DOHH2 (cell line): ENCODE measurements around the gene MMP13.

ENCODE experiments used
- H3F3A ChIP-seq: fragments of 200-600 bp; sonication (generic), shearing (Covaris generic); 2 replicates; pipeline ENCODE4 v1.6.0; 2016; ENCODE audit warnings: antibody characterized with exemption, mild to moderate bottlenecking; ENCODE audit not compliant: control insufficient read depth, insufficient read depth
- H3K27ac ChIP-seq: fragments of 200-600 bp; sonication (generic); 2 replicates; pipeline ENCODE4 v1.5.1; 2014; ENCODE audit warnings: low read depth, mild to moderate bottlenecking, low read length, moderate library complexity
- H3K27me3 ChIP-seq: fragments of 200-600 bp; sonication (generic); 2 replicates; pipeline ENCODE4 v1.6.1; 2014; ENCODE audit warnings: mild to moderate bottlenecking, low read length, mixed read lengths; ENCODE audit not compliant: control insufficient read depth
- H3K36me3 ChIP-seq: fragments of 200-600 bp; sonication (generic); 2 replicates; pipeline ENCODE4 v1.6.1; 2014; ENCODE audit warnings: mild to moderate bottlenecking, low read length, moderate library complexity, mixed read lengths; ENCODE audit not compliant: control insufficient read depth
- H3K4me1 ChIP-seq: fragments of 200-600 bp; sonication (generic); 2 replicates; pipeline ENCODE4 v1.6.1; 2014; ENCODE audit warnings: mild to moderate bottlenecking, low read length, mixed read lengths; ENCODE audit not compliant: control insufficient read depth
- H3K4me2 ChIP-seq: fragments of 200-600 bp; sonication (generic); 2 replicates; pipeline ENCODE4 v1.6.0; 2014; ENCODE audit warnings: mild to moderate bottlenecking, low read length, moderate library complexity
- H3K4me3 ChIP-seq: fragments of 200-600 bp; sonication (generic); 2 replicates; pipeline ENCODE4 v1.5.1; 2014; ENCODE audit warnings: mild to moderate bottlenecking, low read length, mixed read lengths
- H3K79me2 ChIP-seq: fragments of 200-600 bp; sonication (generic); 2 replicates; pipeline ENCODE4 v1.6.1; 2014; ENCODE audit warnings: mild to moderate bottlenecking, low read length, mixed read lengths; ENCODE audit not compliant: control insufficient read depth
- H3K9me2 ChIP-seq: fragments of 200-600 bp; sonication (generic); replicated peaks from 2 replicates; pipeline ENCODE4 v1.6.1; 2014; ENCODE audit warnings: mild to moderate bottlenecking, low read length, mixed read lengths; ENCODE audit not compliant: control insufficient read depth
- H3K9me3 ChIP-seq: fragments of 200-600 bp; sonication (generic); 2 replicates; pipeline ENCODE4 v1.6.1; 2014; ENCODE audit warnings: antibody characterized with exemption, low read length, mixed read lengths; ENCODE audit not compliant: control insufficient read depth, insufficient read depth
- H4K20me1 ChIP-seq: fragments of 200-600 bp; sonication (generic); 2 replicates; pipeline ENCODE4 v1.6.0; 2014; ENCODE audit warnings: low read depth, mild to moderate bottlenecking, antibody characterized with exemption, low read length, moderate library complexity; ENCODE audit not compliant: control insufficient read depth, insufficient read depth
- CTCF ChIP-seq: fragments of 200-600 bp; sonication (generic); IDR thresholded peaks from one replicate; pipeline ENCODE4 v1.5.1; 2014; ENCODE audit warnings: antibody characterized with exemption, mild to moderate bottlenecking, low read depth, low read length; ENCODE audit not compliant: poor library complexity, severe bottlenecking
- EZH2phosphoT487 ChIP-seq: fragments of 200-600 bp; sonication (generic); IDR thresholded peaks from 2 replicates; pipeline ENCODE4 v1.6.1; 2017; ENCODE audit warnings: borderline replicate concordance, mild to moderate bottlenecking, antibody characterized with exemption, low read length, moderate library complexity, mixed read lengths

The MMP13 gene

GRCh38 chr11:102926961-102927623 lies 28.4 kb downstream of the MMP13 start:
- no peaks in the 10 kb centered on the region for H3K79me2 ChIP-seq
- no peak overlapping the region for H3K4me3 ChIP-seq
- no peaks in the 10 kb centered on the region for H3F3A ChIP-seq
- no peaks in the 10 kb centered on the region for H3K36me3 ChIP-seq
- no peaks in the 10 kb centered on the region for H4K20me1 ChIP-seq
- no peak overlapping the region for H3K4me2 ChIP-seq
- no peaks in the 10 kb centered on the region for H3K9me2 ChIP-seq
- no peaks in the 10 kb centered on the region for H3K4me1 ChIP-seq
- no peak overlapping the region for H3K27ac ChIP-seq
- 0 out of 2 replicates have a peak, but pooled peaks cover 7% of the 10 kb centered on the region for H3K27me3 ChIP-seq
- no peaks in the 10 kb centered on the region for H3K9me3 ChIP-seq
- TF ChIP-seq CTCF (no peak), EZH2phosphoT487 (no peak)

GRCh38 chr11:102926517-102926916 lies 29.0 kb downstream of the MMP13 start:
- Histone ChIP-seq H3K27me3 (0 out of 2 replicates have a peak, but pooled peaks cover 7% of the 10 kb centered on the region), H3K4me3 (no peak overlapping the region), H3K36me3 (no peaks in the 10 kb centered on the region), H4K20me1 (no peaks in the 10 kb centered on the region), H3K79me2 (no peaks in the 10 kb centered on the region), H3K27ac (no peak overlapping the region), H3F3A (no peaks in the 10 kb centered on the region), H3K4me2 (no peak overlapping the region), H3K9me2 (no peaks in the 10 kb centered on the region), H3K9me3 (no peaks in the 10 kb centered on the region), H3K4me1 (peaks cover 4% of the 10 kb centered on the region; the same call in 1 of the 2 replicates)
- TF ChIP-seq EZH2phosphoT487 (no peak), CTCF (no peak)

GRCh38 chr11:102925988-102926387 lies 29.5 kb downstream of the MMP13 start:
- no peaks in the 10 kb centered on the region for H3K36me3 ChIP-seq
- H3F3A ChIP-seq = no peaks in the 10 kb centered on the region
- H3K27me3 ChIP-seq = 0 out of 2 replicates have a peak, but pooled peaks cover 7% of the 10 kb centered on the region
- no peaks in the 10 kb centered on the region for H3K79me2 ChIP-seq
- no peak overlapping the region for H3K27ac ChIP-seq
- H4K20me1 ChIP-seq = no peaks in the 10 kb centered on the region
- H3K9me2 ChIP-seq = no peaks in the 10 kb centered on the region
- no peak for TF ChIP-seq CTCF
- no peak for TF ChIP-seq EZH2phosphoT487
- H3K4me2 ChIP-seq = no peak overlapping the region
- no peaks in the 10 kb centered on the region for H3K9me3 ChIP-seq
- peaks cover 4% of the 10 kb centered on the region; the same call in 1 of the 2 replicates for H3K4me1 ChIP-seq
- H3K4me3 ChIP-seq = no peak overlapping the region
